Neural cell (in vitro differentiated cells): ENCODE results near the gene PRKD1. TPM values are rescaled to one million over a fixed set of nuclear protein-coding genes. Genes with fewer than 3 reads are reported as not detected.

Experiments
- H2AFZ ChIP-seq: fragments of 200-600, 300-800 bp; sonication (generic), shearing (Covaris generic); 2 replicates; pipeline ENCODE4 v1.6.0; 2014; ENCODE audit warnings: low read depth, mild to moderate bottlenecking, antibody characterized with exemption, low read length, moderate library complexity
- H3F3A ChIP-seq: fragments of 200-600 bp; shearing (Covaris generic); 2 replicates; pipeline ENCODE4 v1.6.1; 2016; ENCODE audit warnings: mild to moderate bottlenecking, moderate library complexity, mixed read lengths, antibody characterized with exemption, low read length; ENCODE audit not compliant: insufficient read depth, poor library complexity, severe bottlenecking
- H3K27ac ChIP-seq: fragments of 200-600, 300-800 bp; sonication (generic), shearing (Covaris generic); 2 replicates; pipeline ENCODE4 v1.5.1; 2014; ENCODE audit warnings: mild to moderate bottlenecking, low read length, moderate library complexity
- H3K27me3 ChIP-seq: fragments of 300-800, 200-600 bp; sonication (generic), shearing (Covaris generic); 2 replicates; pipeline ENCODE4 v1.6.0; 2014; ENCODE audit warnings: mild to moderate bottlenecking, low read depth, low read length, moderate library complexity; ENCODE audit not compliant: insufficient read depth
- H3K36me3 ChIP-seq: fragments of 300-800, 200-600 bp; sonication (generic), shearing (Covaris generic); 2 replicates; pipeline ENCODE4 v1.5.1; 2014; ENCODE audit warnings: mild to moderate bottlenecking, antibody characterized with exemption, low read length, moderate library complexity; ENCODE audit not compliant: insufficient read depth
- H3K4me2 ChIP-seq: fragments of 300-800, 200-600 bp; sonication (generic), shearing (Covaris generic); 2 replicates; pipeline ENCODE4 v1.6.0; 2014; ENCODE audit warnings: mild to moderate bottlenecking, low read length
- H3K4me3 ChIP-seq: fragments of 300-800, 200-600 bp; sonication (generic), shearing (Covaris generic); 2 replicates; pipeline ENCODE4 v1.5.1; 2014; ENCODE audit warnings: mild to moderate bottlenecking, low read length, moderate library complexity
- H3K79me2 ChIP-seq: fragments of 200-600 bp; shearing (Covaris generic); replicated peaks from 2 replicates; pipeline ENCODE4 v1.6.0; 2014; ENCODE audit warnings: mild to moderate bottlenecking, low read length, moderate library complexity; ENCODE audit not compliant: insufficient read depth
- H3K9ac ChIP-seq: fragments of 300-800, 200-600 bp; sonication (generic), shearing (Covaris generic); 2 replicates; pipeline ENCODE4 v1.6.1; 2016; ENCODE audit warnings: mild to moderate bottlenecking, low read length, mixed read lengths
- H3K9me2 ChIP-seq: fragments of 200-600 bp; shearing (Covaris generic); 2 replicates; pipeline ENCODE4 v1.6.1; 2016; ENCODE audit warnings: mild to moderate bottlenecking, low read length, mixed read lengths; ENCODE audit not compliant: insufficient read depth
- H3K9me3 ChIP-seq: fragments of 200-600, 300-800 bp; sonication (generic), shearing (Covaris generic); 2 replicates; pipeline ENCODE4 v1.6.1; 2016; ENCODE audit warnings: mild to moderate bottlenecking, mixed run types, low read length, moderate library complexity, mixed read lengths
- H4K20me1 ChIP-seq: fragments of 200-600 bp; shearing (Covaris generic); 2 replicates; pipeline ENCODE4 v1.6.1; 2016; ENCODE audit warnings: mild to moderate bottlenecking, mixed run types; ENCODE audit not compliant: insufficient read depth
- EP300 ChIP-seq: fragments of 450-650 bp; conservative IDR thresholded peaks from 2 replicates; pipeline ENCODE4 v1.6.1; 2014; ENCODE audit warnings: antibody characterized with exemption, mild to moderate bottlenecking, moderate library complexity; ENCODE audit not compliant: poor library complexity, severe bottlenecking
- EZH2 ChIP-seq: fragments of 200-600, 300-800 bp; shearing (Covaris generic), sonication (generic); IDR thresholded peaks from 2 replicates; pipeline ENCODE4 v1.6.1; 2014; ENCODE audit warnings: antibody characterized with exemption, low read length, borderline replicate concordance, mild to moderate bottlenecking; ENCODE audit not compliant: insufficient read depth, poor library complexity, severe bottlenecking
- MXI1 ChIP-seq: fragments of 450-650 bp; conservative IDR thresholded peaks from 2 replicates; pipeline ENCODE4 v1.6.1; 2014; ENCODE audit warnings: antibody characterized with exemption, mild to moderate bottlenecking; ENCODE audit not compliant: poor library complexity, severe bottlenecking
- POLR2AphosphoS5 ChIP-seq: IDR thresholded peaks from 2 replicates; pipeline ENCODE4 v1.6.1; 2012
- RAD21 ChIP-seq: fragments of 450-650 bp; conservative IDR thresholded peaks from 2 replicates; pipeline ENCODE4 v1.6.1; 2014; ENCODE audit warnings: antibody characterized with exemption, mild to moderate bottlenecking, moderate library complexity
- REST ChIP-seq: IDR thresholded peaks from 2 replicates; pipeline ENCODE4 v1.6.1; 2012; ENCODE audit warnings: borderline replicate concordance
- SMC3 ChIP-seq: fragments of 450-650 bp; conservative IDR thresholded peaks from 2 replicates; pipeline ENCODE4 v1.6.1; 2014; ENCODE audit warnings: antibody characterized with exemption, mild to moderate bottlenecking, moderate library complexity; ENCODE audit not compliant: poor library complexity
- TAF1 ChIP-seq: IDR thresholded peaks from 2 replicates; pipeline ENCODE4 v1.6.1; 2012; ENCODE audit warnings: low read depth
- polyA plus RNA-seq: library from polyadenylated mRNA; depleted of rRNA; stranded (reverse); fragments of >200 nt; gene quantifications from 2 replicates; pipeline ENCODE4 v1.2.3, GENCODE V29; 2014
- TF ChIP-seq, protein P1 (sequence below): fragments of 450-650 bp; IDR thresholded peaks from 2 replicates; pipeline ENCODE4 v1.5.1; 2014; ENCODE audit warnings: antibody characterized with exemption, mild to moderate bottlenecking, moderate library complexity; ENCODE audit not compliant: poor library complexity, severe bottlenecking

PRKD1 gene
- polyA plus RNA-seq, 1 donor from 2014 or later: 9.6 TPM

DNA sequence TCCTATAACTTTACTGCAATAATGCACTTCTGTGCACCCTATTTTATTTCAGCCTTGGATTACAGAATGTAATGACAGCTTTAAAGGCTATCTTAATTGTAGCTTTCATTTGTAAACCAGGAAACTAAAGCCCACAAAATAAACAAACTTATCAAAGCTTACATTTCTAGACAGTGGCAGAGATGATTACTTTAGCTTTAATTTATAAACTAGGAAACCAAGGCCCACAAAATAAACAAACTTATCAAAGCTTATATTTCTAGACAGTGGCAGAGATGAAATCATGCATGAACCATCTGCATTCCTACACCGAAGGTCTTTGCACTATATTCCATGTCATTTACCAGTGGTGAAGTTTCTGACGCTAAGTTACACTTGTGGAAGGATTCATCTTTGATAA, 74.4 kb downstream of the PRKD1 start:
- TF ChIP-seq REST (no peak), RAD21 (no peak), MXI1 (no peak), EP300 (no peak), EZH2 (no peak), SMC3 (no peak), POLR2AphosphoS5 (no peak), TAF1 (no peak)
- TF ChIP-seq, protein P1, sequence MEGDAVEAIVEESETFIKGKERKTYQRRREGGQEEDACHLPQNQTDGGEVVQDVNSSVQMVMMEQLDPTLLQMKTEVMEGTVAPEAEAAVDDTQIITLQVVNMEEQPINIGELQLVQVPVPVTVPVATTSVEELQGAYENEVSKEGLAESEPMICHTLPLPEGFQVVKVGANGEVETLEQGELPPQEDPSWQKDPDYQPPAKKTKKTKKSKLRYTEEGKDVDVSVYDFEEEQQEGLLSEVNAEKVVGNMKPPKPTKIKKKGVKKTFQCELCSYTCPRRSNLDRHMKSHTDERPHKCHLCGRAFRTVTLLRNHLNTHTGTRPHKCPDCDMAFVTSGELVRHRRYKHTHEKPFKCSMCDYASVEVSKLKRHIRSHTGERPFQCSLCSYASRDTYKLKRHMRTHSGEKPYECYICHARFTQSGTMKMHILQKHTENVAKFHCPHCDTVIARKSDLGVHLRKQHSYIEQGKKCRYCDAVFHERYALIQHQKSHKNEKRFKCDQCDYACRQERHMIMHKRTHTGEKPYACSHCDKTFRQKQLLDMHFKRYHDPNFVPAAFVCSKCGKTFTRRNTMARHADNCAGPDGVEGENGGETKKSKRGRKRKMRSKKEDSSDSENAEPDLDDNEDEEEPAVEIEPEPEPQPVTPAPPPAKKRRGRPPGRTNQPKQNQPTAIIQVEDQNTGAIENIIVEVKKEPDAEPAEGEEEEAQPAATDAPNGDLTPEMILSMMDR: no peak
- Histone ChIP-seq H2AFZ (no peak overlapping the region), H3K9me3 (no peaks in the 10 kb centered on the region), H3K4me3 (no peak overlapping the region), H3K36me3 (no peaks in the 10 kb centered on the region), H4K20me1 (no peaks in the 10 kb centered on the region), H3K27ac (no peak overlapping the region), H3K9ac (no peak overlapping the region), H3K27me3 (no peaks in the 10 kb centered on the region), H3K4me2 (no peak overlapping the region), H3F3A (no peaks in the 10 kb centered on the region), H3K9me2 (no peaks in the 10 kb centered on the region), H3K79me2 (no peaks in the 10 kb centered on the region)

GRCh38 chr14:29851397-29851796, 76.2 kb downstream of the PRKD1 start:
- Histone ChIP-seq H3F3A (no peaks in the 10 kb centered on the region), H3K79me2 (peaks cover 5% of the 10 kb centered on the region), H3K4me2 (no peak overlapping the region), H3K9me2 (no peaks in the 10 kb centered on the region), H3K9me3 (no peaks in the 10 kb centered on the region), H3K27ac (no peak overlapping the region), H3K27me3 (no peaks in the 10 kb centered on the region), H3K4me3 (no peak overlapping the region), H2AFZ (no peak overlapping the region), H4K20me1 (no peaks in the 10 kb centered on the region), H3K9ac (no peak overlapping the region), H3K36me3 (no peaks in the 10 kb centered on the region)
- TF ChIP-seq TAF1 (no peak), SMC3 (no peak), EZH2 (no peak), RAD21 (no peak), EP300 (no peak), MXI1 (no peak), REST (no peak), POLR2AphosphoS5 (no peak)
- TF ChIP-seq, protein P1: no peak
